GM21515 (cell line): Measurements from ENCODE around the gene LPP.

Experiments
- ATAC-seq: cut with Tn5 transposase; IDR thresholded peaks from one replicate; pipeline ENCODE4 v1.9.1; 2021; ENCODE audit not compliant: unreplicated experiment

LPP gene

GRCh38 chr3:188134856-188135255 lies 19.1 kb upstream of the LPP start:
- ATAC-seq = no peak

- no peak for ATAC-seq
Observed at GRCh38 chr3:188135271-188135670, 18.7 kb upstream of the LPP start.

GRCh38 chr3:188137051-188137450 lies 16.9 kb upstream of the LPP start:
- ATAC-seq = no peak

GRCh38 chr3:188139466-188139865 lies 14.5 kb upstream of the LPP start:
- no peak for ATAC-seq

GRCh38 chr3:188146219-188146618 lies 7.7 kb upstream of the LPP start:
- ATAC-seq = no peak

GRCh38 chr3:188147782-188148181 lies 6.2 kb upstream of the LPP start:
- no peak for ATAC-seq

- ATAC-seq = no peak
Observed at GRCh38 chr3:188148318-188148717, 5.6 kb upstream of the LPP start.

GRCh38 chr3:188149587-188149986 lies 4.4 kb upstream of the LPP start:
- ATAC-seq = no peak

GRCh38 chr3:188150982-188151381 lies 3.0 kb upstream of the LPP start:
- ATAC-seq = no peak

- no peak for ATAC-seq
Observed at GRCh38 chr3:188151438-188151837, 2.5 kb upstream of the LPP start.

- ATAC-seq = no peak
Observed at GRCh38 chr3:188152660-188153436, 1.1 kb upstream of the LPP start.

- no peak for ATAC-seq
Observed at GRCh38 chr3:188153437-188154013, 432 bp upstream of the LPP start.

- no peak for ATAC-seq
Observed at GRCh38 chr3:188154809-188155574, 1.0 kb downstream of the LPP start.

- no peak for ATAC-seq
Observed at GRCh38 chr3:188156056-188156455, 2.1 kb downstream of the LPP start.

GRCh38 chr3:188157407-188157806 lies 3.5 kb downstream of the LPP start:
- no peak for ATAC-seq

GRCh38 chr3:188157971-188158370 lies 4.0 kb downstream of the LPP start:
- ATAC-seq = no peak

- no peak for ATAC-seq
Observed at GRCh38 chr3:188158731-188159310, 4.9 kb downstream of the LPP start.

- ATAC-seq = no peak
Observed at GRCh38 chr3:188160751-188161150, 6.8 kb downstream of the LPP start.

- no peak for ATAC-seq
Observed at GRCh38 chr3:188164248-188164687, 10.3 kb downstream of the LPP start.

GRCh38 chr3:188165596-188165995 lies 11.6 kb downstream of the LPP start:
- ATAC-seq = no peak

GRCh38 chr3:188166441-188166840 lies 12.5 kb downstream of the LPP start:
- ATAC-seq = no peak

GRCh38 chr3:188168186-188168585 lies 14.2 kb downstream of the LPP start:
- ATAC-seq = no peak
